Panc1 (cell line): ENCODE results near the gene ASMTL.

ENCODE experiments used
- CTCF ChIP-seq: fragments of 450-650 bp; IDR thresholded peaks from 2 replicates; pipeline ENCODE4 v1.5.1; 2017; ENCODE audit warnings: mild to moderate bottlenecking
- POLR2AphosphoS5 ChIP-seq: IDR thresholded peaks from 2 replicates; pipeline ENCODE4 v1.6.1; 2012; ENCODE audit warnings: mild to moderate bottlenecking, low read depth, low read length, moderate library complexity
- TF ChIP-seq, protein P1 (sequence below), 2 experiments: IDR thresholded peaks; 2 replicates each; pipeline ENCODE4 v1.6.1; 2011 to 2012; ENCODE audit warnings: low read depth in 2 of 2, control low read depth in 1 of 2, low read length in 1 of 2, mild to moderate bottlenecking in 1 of 2, moderate library complexity in 1 of 2; ENCODE audit not compliant: insufficient read depth in 1 of 2

GRCh38 chrX:1361910-1362309, 90.8 kb downstream of the ASMTL start:
- TF ChIP-seq CTCF, result no peak
- TF ChIP-seq POLR2AphosphoS5, result no peak
- TF ChIP-seq, protein P1, sequence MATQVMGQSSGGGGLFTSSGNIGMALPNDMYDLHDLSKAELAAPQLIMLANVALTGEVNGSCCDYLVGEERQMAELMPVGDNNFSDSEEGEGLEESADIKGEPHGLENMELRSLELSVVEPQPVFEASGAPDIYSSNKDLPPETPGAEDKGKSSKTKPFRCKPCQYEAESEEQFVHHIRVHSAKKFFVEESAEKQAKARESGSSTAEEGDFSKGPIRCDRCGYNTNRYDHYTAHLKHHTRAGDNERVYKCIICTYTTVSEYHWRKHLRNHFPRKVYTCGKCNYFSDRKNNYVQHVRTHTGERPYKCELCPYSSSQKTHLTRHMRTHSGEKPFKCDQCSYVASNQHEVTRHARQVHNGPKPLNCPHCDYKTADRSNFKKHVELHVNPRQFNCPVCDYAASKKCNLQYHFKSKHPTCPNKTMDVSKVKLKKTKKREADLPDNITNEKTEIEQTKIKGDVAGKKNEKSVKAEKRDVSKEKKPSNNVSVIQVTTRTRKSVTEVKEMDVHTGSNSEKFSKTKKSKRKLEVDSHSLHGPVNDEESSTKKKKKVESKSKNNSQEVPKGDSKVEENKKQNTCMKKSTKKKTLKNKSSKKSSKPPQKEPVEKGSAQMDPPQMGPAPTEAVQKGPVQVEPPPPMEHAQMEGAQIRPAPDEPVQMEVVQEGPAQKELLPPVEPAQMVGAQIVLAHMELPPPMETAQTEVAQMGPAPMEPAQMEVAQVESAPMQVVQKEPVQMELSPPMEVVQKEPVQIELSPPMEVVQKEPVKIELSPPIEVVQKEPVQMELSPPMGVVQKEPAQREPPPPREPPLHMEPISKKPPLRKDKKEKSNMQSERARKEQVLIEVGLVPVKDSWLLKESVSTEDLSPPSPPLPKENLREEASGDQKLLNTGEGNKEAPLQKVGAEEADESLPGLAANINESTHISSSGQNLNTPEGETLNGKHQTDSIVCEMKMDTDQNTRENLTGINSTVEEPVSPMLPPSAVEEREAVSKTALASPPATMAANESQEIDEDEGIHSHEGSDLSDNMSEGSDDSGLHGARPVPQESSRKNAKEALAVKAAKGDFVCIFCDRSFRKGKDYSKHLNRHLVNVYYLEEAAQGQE (IDR thresholded peaks at IDR 0.05; ENCODE audit: insufficient read depth in 1 of 2, low read depth in 2 of 2, low read length in 1 of 2), result no peak
